DMS53 (cell line): ENCODE data around the gene NR4A1.

Experiments
- DNase-seq: peaks from one replicate; lab custom pipeline; 2025; lab: John Stamatoyannopoulos, UW

NR4A1 gene

GRCh38 chr12:52041695-52042123, 9.5 kb upstream of the NR4A1 start:
- no peak for DNase-seq

- peak; percentile 83 for DNase-seq
Observed at GRCh38 chr12:52042706-52043385, 8.4 kb upstream of the NR4A1 start.

- DNase-seq = no peak
Observed at GRCh38 chr12:52043386-52044212, 7.6 kb upstream of the NR4A1 start.

GRCh38 chr12:52044292-52044983, 6.8 kb upstream of the NR4A1 start:
- DNase-seq = no peak

- DNase-seq = no peak
Observed at GRCh38 chr12:52045794-52046199, 5.4 kb upstream of the NR4A1 start.

GRCh38 chr12:52046859-52047258, 4.4 kb upstream of the NR4A1 start:
- no peak for DNase-seq

- no peak for DNase-seq
Observed at GRCh38 chr12:52049286-52049685, 2.0 kb upstream of the NR4A1 start.

- DNase-seq = no peak
Observed at GRCh38 chr12:52049688-52050087, 1.6 kb upstream of the NR4A1 start.

GRCh38 chr12:52050116-52050757, 1.0 kb upstream of the NR4A1 start:
- DNase-seq = peak; percentile 90

- DNase-seq = peak; percentile 76
Observed at GRCh38 chr12:52052468-52053186, 1.4 kb downstream of the NR4A1 start.

- DNase-seq = no peak
Observed at GRCh38 chr12:52053536-52054209, 2.4 kb downstream of the NR4A1 start.

GRCh38 chr12:52054231-52054832, 3.1 kb downstream of the NR4A1 start:
- no peak for DNase-seq

- DNase-seq = no peak
Observed at GRCh38 chr12:52054833-52055730, 3.8 kb downstream of the NR4A1 start.

GRCh38 chr12:52055731-52056711, 4.8 kb downstream of the NR4A1 start:
- DNase-seq = no peak

- no peak for DNase-seq
Observed at GRCh38 chr12:52056801-52057637, 5.8 kb downstream of the NR4A1 start.

GRCh38 chr12:52057638-52058576, 6.7 kb downstream of the NR4A1 start:
- no peak for DNase-seq
